Measurements from ENCODE around the gene ZNF518A.

- TF ChIP-seq ZBTB8A (tag by site-specific recombination; IDR thresholded peaks at IDR 0.05) (no peak), ZBTB17 (tag by site-specific recombination; IDR thresholded peaks at IDR 0.05) (no peak), ZNF311 (tag by site-specific recombination; IDR thresholded peaks at IDR 0.05; ENCODE audit: borderline replicate concordance) (no peak), ZFP37 (tag by site-specific recombination; IDR thresholded peaks at IDR 0.05) (no peak), ZSCAN18 (tag by site-specific recombination; IDR thresholded peaks at IDR 0.05) (no peak), CTCF (tag by site-specific recombination; IDR thresholded peaks at IDR 0.05) (no peak), ZNF274 (IDR thresholded peaks at IDR 0.05; ENCODE audit: low read length) (no peak), ZNF274 (tag by site-specific recombination; IDR thresholded peaks at IDR 0.05; ENCODE audit: borderline replicate concordance) (no peak), BCL11A (tag by site-specific recombination; IDR thresholded peaks at IDR 0.05; ENCODE audit: low read depth) (no peak), PRDM1 (tag by site-specific recombination; IDR thresholded peaks at IDR 0.05) (no peak), ZSCAN5A (tag by site-specific recombination; IDR thresholded peaks at IDR 0.05) (no peak)
Observed at GRCh38 chr10:96097865-96098264, 32.2 kb upstream of the ZNF518A start.

Measured in HEK293 (cell line).